ENCODE data around the gene OGFRL1.

The OGFRL1 gene

DNA sequence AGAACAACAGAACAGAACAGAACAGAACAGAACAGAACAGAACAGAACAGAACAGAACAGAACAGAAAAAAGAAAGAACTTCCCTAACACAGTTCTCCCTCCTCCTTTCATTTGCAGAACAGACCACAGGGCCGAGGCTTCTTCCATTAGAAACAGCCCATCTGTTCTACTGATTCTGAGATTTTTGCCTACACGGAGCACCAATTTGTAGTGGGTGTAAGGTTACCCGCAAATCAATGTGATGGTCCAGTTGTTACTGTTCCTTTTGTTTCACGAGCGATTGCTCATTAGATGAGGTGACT is 734 bp upstream of the OGFRL1 start:
- DNase-seq, result no peak

DNA sequence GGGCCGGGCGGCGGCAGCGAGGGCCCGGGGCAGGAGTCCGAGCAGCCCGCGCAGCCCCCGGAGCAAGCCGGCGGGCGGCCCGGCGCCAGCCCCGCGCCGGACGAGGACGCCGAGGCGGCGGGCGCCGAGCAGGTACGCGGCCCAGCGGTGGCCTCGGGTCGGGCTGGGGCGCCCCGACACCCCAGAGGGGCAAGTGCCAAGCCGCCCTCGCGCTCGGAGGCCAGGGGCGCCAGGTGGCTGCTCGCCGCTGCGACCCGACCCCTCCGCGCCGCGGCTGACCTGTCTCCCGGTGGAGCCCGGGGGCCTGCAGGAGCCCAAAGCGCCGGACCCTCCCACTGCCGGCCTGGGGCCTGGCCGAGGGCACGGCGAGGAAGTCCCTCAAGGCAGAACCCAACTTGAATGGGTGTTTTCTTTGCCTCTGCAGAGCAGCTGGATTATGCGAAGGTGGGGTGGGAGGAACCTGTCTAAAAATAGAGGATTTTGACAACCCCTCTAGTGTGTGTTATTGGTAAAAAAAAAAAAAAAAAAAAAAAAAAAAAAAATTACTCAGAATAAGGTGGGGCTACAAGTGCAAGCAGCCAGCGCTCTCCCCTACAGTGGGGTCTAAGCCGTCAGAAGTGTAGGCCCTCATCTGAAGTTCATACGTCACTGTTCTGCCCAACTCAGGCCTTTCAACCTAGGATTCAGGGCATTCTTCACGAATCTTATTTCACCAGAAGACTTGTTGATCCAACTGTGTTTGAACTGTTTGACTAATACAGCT is 609 bp downstream of the OGFRL1 start:
- peak; percentile 65 for DNase-seq

DNA sequence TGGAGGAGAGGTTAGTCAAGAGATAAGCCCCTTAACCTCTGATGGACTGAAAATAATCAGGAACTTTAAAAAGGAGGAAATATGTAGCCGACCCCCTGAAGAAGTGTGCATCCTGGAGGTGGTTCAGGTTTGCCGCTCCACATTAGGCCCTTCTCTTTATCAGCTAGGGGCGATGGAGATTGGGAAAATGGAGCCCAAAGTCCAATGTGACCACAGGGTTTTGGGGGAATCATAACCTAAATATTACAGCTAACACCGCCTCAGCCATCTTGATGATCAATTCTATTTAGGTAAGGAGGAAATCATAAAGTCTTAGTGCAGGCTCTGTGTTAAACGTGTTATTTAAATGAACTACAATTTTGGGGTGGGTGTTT is 1.2 kb downstream of the OGFRL1 start:
- no peak for DNase-seq

DNA sequence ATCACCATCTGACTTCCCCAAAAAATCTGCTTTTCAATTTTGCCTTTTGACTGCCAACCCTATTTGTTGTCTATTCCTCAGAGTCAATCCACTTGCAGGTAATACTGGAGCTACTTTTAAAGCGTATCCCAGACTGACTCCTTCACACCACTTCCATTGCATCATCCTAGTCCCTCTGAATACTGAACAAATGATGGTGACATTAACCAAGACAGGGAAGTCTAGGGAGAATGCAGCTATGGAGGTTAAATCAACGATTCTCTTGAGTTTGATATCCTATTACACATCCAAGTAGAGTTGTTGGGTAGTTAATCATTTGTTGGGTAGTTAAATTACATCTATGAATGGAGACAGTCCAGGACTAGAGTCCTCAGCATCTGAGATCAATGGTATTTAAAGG is 2.0 kb downstream of the OGFRL1 start:
- DNase-seq, result no peak

DNA sequence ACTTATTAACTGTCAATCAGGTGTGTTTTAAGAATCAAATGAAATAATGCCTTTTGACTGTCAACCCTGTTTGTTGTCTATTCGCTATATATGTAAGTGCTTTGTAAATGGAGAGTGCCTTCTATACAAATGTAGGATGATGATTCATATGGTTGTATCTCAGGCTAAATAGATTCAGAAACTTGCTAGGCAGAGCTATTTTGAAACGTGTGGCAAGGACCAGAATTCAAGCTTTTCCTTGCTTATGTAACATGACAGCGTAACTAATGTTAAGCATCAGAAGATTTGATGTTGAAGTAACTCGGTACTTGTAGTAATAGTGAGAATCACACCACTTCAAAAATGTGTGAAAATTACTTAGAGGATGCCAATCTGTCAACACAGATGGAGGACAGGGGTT is 3.4 kb downstream of the OGFRL1 start:
- no peak for DNase-seq

DNA sequence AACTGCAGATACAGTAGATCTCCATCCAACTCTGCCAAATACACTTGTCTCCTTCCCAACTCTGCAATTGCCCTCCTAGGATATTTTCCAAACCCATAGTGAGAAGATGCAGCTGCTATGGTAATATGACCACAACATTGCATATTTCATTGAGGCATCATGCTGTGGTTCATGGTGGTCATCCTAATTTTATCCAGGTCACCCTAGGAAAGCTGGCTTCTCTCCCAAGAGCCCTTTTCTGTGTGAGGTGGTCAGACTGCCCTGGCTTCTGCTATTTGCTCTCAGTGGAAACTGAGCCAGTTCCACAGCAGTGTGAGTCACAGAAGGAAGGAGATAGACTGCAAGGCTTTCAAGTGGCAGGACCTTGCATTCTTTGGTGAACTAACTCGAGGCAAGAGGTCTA is 5.5 kb downstream of the OGFRL1 start:
- no peak for DNase-seq

DNA sequence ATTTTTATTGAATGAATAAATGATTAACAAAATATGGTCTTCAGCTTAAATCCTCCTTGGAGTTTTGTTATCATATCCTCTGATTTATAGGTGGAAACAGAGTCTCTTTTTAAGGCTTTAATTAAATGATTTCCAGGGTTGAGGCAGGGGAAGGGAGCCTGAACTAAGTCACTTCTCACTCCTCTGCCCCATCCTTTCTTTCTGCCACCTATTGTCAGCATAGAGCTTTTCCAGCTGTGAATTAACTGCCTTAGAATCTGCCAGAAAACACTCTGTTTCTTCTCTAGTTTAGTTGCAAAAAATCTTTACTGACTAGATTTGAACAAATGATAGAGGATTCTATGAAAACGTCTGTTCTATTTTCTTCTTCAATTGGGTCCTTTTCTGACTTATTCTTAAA is 9.8 kb downstream of the OGFRL1 start:
- DNase-seq, result no peak

DNA sequence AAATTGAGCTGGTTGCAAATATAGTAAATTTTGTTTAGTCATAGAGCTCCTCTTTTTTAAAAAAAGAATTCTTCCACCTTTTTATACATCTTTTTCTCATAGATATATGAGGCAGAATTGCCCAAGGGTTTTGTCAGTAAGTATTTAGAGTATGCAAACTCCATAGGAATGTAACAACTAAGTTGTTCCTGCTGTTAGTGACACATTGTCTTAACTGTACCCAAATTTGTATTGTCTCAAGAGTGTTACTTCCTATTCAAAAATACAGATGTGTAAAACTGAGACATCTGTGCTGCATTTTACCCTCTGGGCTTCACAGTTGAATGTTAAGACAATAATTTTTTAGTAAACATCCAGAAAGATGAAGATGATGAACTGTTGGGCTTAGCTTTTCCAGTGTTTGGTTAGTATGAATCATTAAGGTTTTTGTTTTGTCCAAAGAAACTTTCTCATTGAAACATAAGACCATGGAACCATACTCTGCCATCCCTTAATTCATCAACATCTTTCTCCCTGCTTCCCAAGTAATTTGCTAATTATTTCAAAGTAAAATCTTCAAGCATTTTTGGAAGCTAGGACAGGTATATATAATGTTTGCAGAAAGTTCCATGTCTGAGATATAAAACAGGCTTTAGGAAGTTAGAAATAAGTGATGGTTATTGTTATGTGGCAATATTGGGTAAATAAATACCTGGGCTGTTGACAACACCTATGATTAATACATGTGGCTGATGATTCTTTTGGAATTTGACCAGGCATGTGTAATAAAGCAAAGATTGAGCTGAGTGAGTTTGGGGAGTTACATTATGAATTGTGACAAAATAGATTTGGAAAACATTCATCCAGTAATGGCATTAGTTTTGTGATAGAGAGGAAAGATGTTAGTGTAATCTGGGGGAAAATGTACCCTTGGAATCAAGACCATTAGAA is 11.2 kb downstream of the OGFRL1 start:
- DNase-seq, result no peak

DNA sequence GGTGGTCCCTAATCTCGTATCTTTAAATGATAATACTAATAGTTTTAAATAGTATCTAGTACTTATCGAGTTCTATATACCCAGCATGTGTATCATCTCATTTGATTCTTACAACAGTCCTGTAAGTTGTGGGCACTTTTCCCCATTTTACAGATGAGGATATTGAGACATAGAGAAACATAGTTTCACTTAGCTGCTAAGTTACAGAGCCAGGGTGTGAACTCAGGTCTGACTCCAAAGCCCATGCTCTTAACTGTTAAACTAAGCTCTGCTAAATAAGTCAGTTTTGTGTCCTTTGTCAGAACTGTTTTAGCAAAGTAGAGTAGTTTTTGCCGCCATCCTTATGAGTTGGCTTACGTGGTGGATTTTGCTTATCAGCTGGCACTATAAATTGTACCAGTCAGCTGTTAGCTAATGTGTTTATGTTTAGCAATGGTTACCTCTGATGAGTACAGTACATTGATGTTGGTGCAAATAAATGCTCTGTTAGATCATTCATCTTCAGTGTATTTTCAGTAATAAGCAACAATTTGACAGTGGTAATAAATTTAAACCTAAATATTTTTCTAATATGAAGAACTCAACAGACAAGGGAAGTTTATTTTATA is 12.1 kb downstream of the OGFRL1 start:
- DNase-seq, result no peak

DNA sequence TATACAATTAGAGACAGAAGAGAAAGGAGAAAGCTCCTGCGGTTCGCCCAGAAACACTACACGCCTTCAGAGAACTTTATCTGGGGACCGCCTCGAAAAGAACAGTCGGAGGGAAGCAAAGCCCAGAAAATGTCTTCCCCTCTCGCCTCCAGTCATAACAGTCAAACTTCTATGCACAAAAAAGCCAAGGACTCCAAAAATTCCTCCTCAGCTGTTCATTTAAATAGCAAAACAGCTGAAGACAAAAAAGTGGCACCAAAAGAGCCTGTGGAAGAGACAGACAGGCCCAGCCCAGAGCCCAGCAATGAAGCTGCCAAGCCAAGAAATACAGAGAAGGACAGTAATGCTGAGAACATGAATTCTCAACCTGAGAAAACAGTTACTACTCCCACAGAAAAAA is 12.9 kb downstream of the OGFRL1 start:
- DNase-seq, result no peak

DNA sequence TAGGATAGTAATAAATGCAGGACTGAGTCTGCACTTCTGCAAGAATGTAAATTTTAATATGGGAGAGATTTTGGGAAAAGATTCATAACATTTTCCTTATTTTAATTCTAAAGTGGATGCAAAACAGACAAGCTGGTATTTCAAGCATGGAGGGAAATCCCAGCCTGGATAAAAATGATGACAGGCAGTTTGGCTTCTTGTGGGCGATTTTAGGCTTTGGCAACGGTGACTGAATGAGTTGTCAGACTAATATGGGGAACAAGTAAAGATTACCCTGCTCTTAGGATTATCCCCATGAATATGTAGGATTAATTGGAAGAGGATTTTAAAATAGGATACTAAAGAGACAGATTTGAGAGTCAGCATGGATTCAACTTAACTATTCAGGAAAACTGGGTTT is 21.0 kb downstream of the OGFRL1 start:
- DNase-seq, result no peak

DNA sequence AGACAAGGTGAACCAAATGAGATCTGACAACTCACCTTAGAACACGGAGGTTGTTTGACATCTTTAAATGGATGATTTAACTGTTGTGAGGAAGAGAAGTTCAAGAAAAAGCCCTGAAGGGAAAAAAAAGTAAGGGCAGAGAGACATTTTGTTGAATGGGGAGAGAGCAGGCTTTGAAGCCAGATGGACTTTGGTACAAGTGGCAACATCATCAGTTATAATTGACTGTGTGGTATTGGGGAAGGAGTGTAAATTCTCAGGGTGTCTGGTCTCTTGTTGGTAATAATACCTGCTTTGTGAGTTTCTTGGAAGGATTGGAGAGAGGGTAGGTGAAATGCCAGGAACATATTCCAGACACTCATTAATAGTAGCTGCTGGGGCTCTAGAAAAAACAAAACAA is 21.6 kb downstream of the OGFRL1 start:
- DNase-seq, result no peak

DNA sequence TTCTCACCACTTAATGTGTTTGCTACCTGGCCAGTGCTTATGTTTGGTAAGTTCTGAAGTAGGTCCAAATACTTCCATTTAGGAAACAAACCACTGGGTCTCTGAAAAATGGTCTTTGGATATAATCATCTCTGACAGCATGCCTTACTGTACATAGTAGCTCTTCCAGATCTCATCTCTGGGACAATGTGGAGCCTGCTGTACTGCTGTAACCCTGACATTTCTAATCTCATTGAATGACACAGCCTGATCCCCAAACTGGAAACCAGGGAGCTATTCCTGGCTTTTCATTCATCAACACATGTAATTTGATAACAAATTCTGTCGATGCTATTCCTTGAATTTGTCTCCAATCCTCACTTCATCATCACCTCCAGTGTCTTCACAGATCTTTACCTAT is 23.5 kb downstream of the OGFRL1 start:
- DNase-seq, result no peak

DNA sequence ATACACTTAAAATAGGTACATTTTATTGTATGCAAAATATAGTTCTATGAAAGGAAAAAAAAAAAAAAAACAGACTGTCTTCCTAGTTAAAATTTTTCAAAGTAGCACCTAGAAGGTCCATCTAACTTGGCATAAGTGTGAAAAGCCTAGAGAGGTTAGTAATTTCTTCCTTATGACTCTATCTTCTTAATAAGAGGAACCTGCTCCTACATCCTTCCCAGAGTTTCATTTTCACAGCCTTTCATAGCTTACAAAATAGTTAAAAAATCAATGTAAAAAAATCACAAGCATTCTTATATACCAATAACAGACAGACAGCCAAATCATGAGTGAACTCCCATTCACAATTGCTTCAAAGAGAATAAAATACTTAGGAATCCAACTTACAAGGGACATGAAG is 28.8 kb downstream of the OGFRL1 start:
- no peak for DNase-seq

DNA sequence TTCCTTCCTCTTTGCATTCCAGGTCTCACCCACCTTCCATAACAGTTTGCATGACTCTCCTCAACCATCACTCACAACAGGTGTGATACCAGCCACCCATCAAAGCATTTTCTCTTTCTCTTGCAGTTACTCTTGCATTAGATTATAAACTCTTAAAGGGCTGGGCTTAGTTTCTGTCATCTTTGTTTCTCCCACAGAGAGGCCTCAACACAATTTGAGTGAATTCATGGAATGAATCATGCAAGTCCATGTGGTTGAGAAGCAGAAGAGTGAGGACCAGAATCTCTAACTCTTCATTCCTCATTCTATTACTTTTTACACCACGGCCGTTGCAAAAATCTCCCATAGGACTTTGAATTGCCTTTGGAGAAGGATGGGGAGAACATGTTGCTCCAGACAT is 31.4 kb downstream of the OGFRL1 start:
- no peak for DNase-seq

DNA sequence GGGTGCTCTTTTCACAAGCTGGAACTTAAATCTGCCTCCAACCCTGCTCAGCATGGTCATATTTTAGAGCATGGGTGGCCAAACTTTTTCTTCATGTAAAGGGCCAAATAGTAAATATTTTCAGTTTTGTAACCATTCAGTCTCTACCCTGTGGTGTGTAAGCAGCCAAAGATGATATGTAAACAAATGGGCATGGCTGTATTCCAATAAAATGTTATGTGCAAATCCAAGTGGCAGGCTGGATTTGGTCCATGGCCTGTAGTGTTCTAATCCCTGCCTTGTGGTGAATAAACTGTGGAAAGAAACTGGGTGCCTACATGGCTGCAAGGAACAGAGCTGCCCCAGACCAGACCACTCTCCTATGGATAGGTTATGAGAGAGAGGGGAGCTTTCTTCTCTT is 32.7 kb downstream of the OGFRL1 start:
- no peak for DNase-seq

DNA sequence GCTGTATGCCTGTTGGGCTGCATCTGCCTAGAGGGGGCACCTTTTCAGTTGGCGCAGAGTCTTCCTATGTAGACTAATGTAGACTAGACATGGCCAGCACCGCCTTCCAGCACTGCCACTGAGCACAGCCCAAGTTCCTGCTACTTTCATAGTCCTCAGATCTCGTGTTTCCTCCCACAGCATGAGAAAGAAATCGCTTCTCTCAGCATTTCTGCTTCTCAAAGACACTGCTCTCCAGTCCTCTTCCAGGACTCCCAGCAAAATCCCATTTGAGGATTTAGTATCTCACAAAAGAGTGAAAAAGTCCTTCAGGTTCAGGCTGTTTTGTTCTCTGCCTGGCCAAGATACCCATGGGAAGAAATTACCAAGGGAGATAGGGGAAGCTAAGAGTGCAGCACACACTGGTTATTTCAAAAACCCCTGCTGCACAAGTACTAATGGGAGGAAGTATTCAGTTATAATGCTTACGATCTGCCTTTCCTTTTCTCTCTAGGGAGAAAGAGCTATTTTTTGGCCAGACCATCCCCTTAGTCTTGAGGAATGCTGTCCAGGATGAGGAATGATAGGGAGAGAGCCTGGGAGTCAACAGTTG is 35.7 kb downstream of the OGFRL1 start:
- DNase-seq, result no peak

DNA sequence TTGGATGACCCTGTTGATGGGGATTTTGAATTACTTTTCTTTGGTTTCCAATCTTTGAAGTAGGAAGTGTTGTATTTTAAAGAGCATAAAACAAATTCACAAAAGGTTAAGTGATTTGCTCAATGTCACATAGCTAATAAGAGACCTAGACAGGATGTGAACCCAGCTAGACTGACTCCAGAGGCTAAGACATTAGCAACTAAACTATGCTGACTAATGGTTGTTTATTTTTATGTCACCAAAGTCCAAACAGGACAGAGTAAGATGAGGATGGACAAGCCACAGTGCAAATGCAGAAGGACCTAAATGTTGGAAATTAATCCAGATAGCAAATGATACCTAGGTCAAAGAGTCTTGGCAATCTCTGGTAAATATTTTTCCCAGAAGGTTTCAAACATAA is 38.0 kb downstream of the OGFRL1 start:
- no peak for DNase-seq

DNA sequence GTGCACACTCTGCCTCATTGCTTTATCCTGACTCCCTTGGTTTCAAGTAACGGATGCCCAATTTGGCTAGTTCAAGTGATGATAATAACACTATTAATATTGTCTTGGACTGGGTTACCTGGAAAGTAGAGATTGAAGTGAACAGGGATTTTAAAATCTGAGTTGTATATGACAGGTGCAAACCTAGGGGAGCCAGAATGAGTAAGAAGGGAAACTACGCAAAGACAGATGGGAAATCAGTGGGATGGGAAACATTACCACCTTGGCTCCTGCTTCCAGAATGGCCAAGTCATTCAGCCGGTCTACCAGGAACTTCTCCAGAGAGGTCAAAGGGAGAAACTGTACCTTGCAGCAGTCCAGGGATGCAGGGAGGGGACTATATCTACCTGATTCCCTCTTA is 41.9 kb downstream of the OGFRL1 start:
- DNase-seq, result no peak

DNA sequence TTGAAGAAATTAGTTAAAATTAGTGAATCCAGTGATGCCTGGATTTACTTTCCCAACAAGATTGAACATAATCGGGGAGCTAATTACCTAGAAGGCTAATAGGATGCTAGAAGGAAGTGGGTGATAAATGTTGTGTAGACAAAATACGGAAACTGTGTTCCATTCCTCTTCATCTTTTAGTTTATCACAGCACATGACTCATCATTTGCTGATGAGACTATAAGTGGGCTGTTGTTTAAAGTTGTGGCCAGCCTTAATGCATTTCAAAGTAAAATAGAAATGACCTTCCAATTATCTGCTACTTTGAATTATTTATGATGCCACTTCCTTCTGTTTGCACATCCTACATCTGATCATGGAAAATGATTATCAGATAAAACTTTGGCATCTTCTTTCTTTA is 43.4 kb downstream of the OGFRL1 start:
- no peak for DNase-seq

DNA sequence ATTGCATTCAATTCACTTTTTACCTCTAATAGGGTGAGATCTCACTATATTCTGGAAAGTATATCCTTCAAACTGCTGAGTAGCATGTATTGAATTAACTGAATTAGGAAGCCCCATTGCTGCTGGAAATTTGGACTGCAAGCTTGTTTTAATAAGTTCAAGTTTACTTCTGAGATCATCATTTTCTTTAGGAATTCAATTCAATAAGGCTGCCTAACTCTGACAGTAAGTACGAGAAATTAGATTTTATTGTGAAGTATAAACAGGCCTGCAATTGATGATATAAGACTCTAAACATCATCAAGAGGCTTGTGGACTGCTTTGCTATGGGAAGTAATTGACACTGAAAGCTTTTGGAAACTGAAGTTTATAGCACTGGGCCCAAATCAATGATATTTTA is 44.4 kb downstream of the OGFRL1 start:
- DNase-seq, result no peak

DNA sequence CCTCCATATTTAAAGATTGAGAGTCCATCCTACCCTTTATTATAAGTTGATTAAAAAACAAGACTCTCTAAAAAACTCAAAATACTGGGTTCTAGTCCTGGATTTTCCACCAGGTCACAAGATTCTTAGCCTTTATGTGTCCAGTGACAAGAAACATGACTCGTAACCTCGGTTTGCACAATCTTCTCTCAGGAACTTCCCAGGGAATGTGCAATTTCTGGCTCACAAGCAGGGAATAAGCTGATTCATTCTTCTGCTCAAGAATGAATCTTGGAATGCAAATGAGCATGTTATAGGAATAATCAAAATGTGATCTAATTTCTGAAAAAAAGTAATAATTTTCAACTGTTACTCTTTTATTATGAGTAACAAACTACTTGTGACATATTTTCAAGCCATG is 45.1 kb downstream of the OGFRL1 start:
- DNase-seq, result no peak

DNA sequence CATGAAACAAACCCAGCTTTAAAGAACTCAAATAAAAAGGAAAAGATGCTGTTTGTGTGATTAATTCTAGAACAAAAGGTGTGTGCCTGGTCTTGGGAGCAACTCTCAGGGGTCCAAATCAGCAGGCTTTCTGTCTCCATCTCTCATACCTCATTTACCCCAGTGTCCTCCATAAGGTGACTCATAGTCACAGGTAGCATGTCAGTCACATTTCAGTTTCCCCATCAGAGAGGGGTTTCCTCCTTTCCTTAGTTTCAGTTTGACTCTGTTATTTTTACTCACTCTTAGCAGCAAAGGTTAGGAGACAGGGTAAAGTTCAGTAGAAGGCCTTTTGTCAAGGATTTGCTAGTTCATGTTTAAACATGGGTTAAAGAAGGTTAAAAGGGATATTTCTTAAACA is 46.2 kb downstream of the OGFRL1 start:
- no peak for DNase-seq

DNA sequence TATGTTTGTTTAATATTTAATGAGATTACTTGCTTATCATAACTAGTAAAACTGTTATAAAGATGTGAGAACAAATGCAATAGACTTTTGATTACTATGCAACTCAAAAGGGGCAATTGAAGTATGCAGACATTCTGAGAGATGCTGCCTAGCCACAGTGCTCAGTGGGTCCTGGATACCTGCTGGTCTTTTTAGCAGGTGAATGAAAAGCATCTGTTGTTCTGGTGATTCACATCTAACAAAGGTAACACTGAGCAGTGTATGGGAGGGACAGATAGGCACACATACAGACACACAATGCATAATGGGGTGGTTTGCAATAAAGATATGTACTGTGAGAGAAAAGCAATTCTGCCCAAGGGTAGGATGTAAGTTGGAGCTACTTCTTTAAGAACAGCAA is 46.9 kb downstream of the OGFRL1 start:
- no peak for DNase-seq
